ENCODE data around the gene GPRIN3.
"Not testable (repeated sequence)": the region's sequence is repeated elsewhere in the genome, so short reads cannot be mapped to it uniquely, and the experiment has no call there.

Gene GPRIN3

DNA sequence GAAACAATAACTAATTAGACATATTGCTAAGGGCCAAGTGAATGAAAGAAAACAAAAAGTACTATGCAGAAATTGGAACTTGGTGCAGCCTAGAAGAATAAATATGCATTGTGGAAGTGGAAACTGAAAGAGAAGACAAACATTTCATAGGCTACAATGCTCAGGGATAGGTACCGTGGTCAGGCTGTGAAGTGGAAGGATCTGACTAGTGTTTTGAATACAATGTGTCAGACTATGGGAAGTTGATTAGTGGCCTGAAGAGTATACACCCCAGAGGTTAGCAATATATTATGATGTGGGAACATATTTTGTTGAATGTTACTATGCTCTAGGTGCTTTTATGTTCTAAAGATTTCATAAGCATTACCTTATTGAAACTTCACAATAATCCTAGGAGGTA is 36.8 kb downstream of the GPRIN3 start:
- no peaks in the 10 kb centered on the region for H3K9me3 Mint-ChIP-seq
- DNase-seq (ENCODE audit: low spot score in 2 of 2), result no peak
- ATAC-seq (ENCODE audit: low read depth), result peak; percentile 38
- H3K4me1 Mint-ChIP-seq, result peaks cover 6% of the 10 kb centered on the region
- H3K27me3 Mint-ChIP-seq, result no peaks in the 10 kb centered on the region
- no peak overlapping the region for H3K4me3 Mint-ChIP-seq
- no peak overlapping the region for H3K27ac Mint-ChIP-seq
- H3K36me3 Mint-ChIP-seq, result no peaks in the 10 kb centered on the region

DNA sequence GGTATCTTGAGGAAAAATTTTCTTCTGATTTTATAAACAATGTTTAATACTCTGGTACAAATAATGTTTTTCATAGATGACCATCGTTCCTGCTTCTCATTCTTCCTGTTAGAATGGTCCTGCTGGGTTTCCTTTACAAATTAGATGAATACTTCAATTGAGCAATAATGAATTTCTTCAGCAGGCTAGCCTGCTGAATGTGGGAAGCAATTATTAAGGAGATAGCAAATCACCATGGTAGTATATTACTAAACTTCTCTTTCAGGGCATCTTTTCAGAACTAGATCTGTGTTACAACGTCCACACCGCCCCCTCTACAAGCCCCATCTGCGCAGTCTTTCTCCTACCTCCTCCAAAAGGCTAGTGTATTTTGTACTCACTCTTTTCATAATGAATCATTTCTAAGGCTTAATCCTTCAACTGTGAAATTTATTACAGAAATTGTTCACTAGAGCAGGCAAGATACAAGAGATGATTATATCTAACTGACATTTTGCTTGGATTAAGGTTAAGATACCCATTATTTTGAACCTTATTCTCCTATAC is 38.4 kb downstream of the GPRIN3 start:
- no peak for DNase-seq (ENCODE audit: low spot score in 2 of 2)
- Mint-ChIP-seq H3K36me3 (no peaks in the 10 kb centered on the region), H3K4me3 (no peak overlapping the region), H3K27ac (no peak overlapping the region), H3K27me3 (no peaks in the 10 kb centered on the region), H3K4me1 (peaks cover 6% of the 10 kb centered on the region), H3K9me3 (no peaks in the 10 kb centered on the region)
- ATAC-seq (ENCODE audit: low read depth), result no peak

DNA sequence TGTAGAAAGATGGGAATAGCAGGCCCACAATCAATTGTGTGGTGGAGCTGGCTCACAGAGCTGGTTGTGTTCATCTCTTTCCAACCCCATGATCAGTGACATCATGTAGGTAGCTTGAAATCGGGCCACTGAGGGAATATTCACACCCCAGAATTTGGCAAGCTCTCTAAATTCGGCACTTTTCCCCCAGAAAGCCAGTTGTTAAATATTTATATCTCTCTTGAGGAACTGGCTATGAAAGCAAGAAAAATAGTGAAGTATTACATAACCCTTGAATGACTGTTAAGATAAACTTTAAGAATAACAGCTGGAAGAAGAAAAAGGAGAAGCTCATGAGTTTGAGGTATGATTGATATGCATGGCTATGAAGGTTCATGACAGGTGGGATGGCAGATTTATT is 38.9 kb downstream of the GPRIN3 start:
- Mint-ChIP-seq H3K27me3 (no peaks in the 10 kb centered on the region), H3K4me1 (peaks cover 6% of the 10 kb centered on the region), H3K9me3 (no peaks in the 10 kb centered on the region), H3K27ac (no peak overlapping the region), H3K4me3 (no peak overlapping the region), H3K36me3 (no peaks in the 10 kb centered on the region)
- no peak for DNase-seq (ENCODE audit: low spot score in 2 of 2)
- no peak for ATAC-seq (ENCODE audit: low read depth)

DNA sequence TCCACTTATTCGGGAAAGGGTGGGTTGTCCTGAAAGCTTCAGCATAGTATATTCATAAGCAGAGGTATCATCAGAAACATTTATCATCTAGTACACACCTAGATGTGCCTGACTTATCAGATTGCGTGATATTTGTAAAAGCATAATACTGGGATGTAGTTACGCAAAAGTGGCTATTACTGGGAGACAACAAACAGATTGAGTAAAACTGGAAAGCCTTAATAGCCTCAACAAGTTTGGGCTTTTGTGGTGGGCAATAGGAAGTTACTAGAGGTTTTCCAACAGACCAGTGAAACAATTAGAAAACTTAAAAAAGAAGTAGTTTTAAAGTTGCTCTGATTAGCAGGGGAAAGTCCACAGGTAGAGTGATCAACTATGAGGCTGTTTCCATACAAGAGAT is 39.8 kb downstream of the GPRIN3 start:
- Mint-ChIP-seq H3K36me3 (no peaks in the 10 kb centered on the region), H3K4me3 (no peak overlapping the region)

DNA sequence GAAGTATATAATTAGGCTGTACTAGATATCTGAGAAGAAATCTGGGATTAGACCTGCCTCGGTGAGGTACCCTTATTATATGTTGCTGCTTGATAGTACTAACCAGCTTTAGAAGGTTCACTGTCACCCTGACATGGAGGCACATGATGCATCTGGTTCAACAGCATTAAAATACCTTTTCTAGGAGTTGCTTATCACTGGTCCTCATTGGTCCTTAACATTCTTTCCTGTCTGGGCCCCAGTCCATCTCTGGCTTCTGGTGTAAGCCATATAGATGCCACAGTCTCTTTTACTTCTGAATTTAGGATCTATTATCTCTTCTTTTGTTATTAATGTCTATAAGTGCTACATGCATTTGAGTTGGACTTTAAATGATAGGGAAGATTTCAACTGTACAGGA is 40.2 kb downstream of the GPRIN3 start:
- no peaks in the 10 kb centered on the region for H3K36me3 Mint-ChIP-seq

More for the DNA sequence above, 39.8 kb downstream of the GPRIN3 start:
- DNase-seq (ENCODE audit: low spot score in 2 of 2) (no peak), ATAC-seq (ENCODE audit: low read depth) (no peak)
- H3K27ac Mint-ChIP-seq, result no peak overlapping the region
- no peaks in the 10 kb centered on the region for H3K27me3 Mint-ChIP-seq
- H3K4me1 Mint-ChIP-seq, result peaks cover 6% of the 10 kb centered on the region
- H3K9me3 Mint-ChIP-seq, result no peaks in the 10 kb centered on the region

GRCh38 chr4:89266128-89266527 is 41.5 kb downstream of the GPRIN3 start:
- peaks cover 4% of the 10 kb centered on the region for H3K4me1 Mint-ChIP-seq
- H3K27me3 Mint-ChIP-seq, result no peaks in the 10 kb centered on the region
- ATAC-seq (ENCODE audit: low read depth), result no peak
- no peaks in the 10 kb centered on the region for H3K36me3 Mint-ChIP-seq
- H3K4me3 Mint-ChIP-seq, result no peak overlapping the region
- H3K9me3 Mint-ChIP-seq, result no peaks in the 10 kb centered on the region
- no peak for DNase-seq (ENCODE audit: low spot score in 2 of 2)
- H3K27ac Mint-ChIP-seq, result no peak overlapping the region

More for the DNA sequence above, 40.2 kb downstream of the GPRIN3 start:
- Mint-ChIP-seq H3K9me3 (no peaks in the 10 kb centered on the region), H3K27ac (no peak overlapping the region), H3K4me3 (no peak overlapping the region), H3K4me1 (peaks cover 6% of the 10 kb centered on the region), H3K27me3 (no peaks in the 10 kb centered on the region)
- ATAC-seq (ENCODE audit: low read depth) (no peak), DNase-seq (ENCODE audit: low spot score in 2 of 2) (no peak)

DNA sequence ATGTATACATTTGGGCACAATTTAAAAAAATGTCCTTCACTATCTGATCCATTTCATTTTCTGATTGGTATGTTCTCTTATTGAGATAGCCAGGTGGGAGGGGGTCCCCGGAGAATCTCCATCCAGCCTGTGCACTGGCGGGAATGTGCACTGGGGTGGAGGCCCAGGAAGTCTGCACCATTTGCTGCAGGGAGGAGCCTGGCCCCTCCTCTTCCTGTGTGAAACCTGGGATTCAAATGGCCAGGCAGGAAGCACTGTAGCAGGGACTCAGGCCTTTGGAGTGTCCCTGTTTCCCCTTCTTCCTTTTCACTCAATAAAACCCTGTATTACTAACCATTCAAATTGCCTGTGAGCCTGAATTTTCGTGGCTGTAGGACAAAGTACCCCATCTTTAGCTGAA is 44.3 kb downstream of the GPRIN3 start:
- H3K4me3 Mint-ChIP-seq, result no peak overlapping the region
- H3K27me3 Mint-ChIP-seq, result no peaks in the 10 kb centered on the region
- H3K27ac Mint-ChIP-seq, result no peak overlapping the region
- H3K36me3 Mint-ChIP-seq, result no peaks in the 10 kb centered on the region
- H3K9me3 Mint-ChIP-seq, result no peaks in the 10 kb centered on the region
- DNase-seq (ENCODE audit: low spot score in 2 of 2) (no peak), ATAC-seq (ENCODE audit: low read depth) (no peak)
- no peaks in the 10 kb centered on the region for H3K4me1 Mint-ChIP-seq

DNA sequence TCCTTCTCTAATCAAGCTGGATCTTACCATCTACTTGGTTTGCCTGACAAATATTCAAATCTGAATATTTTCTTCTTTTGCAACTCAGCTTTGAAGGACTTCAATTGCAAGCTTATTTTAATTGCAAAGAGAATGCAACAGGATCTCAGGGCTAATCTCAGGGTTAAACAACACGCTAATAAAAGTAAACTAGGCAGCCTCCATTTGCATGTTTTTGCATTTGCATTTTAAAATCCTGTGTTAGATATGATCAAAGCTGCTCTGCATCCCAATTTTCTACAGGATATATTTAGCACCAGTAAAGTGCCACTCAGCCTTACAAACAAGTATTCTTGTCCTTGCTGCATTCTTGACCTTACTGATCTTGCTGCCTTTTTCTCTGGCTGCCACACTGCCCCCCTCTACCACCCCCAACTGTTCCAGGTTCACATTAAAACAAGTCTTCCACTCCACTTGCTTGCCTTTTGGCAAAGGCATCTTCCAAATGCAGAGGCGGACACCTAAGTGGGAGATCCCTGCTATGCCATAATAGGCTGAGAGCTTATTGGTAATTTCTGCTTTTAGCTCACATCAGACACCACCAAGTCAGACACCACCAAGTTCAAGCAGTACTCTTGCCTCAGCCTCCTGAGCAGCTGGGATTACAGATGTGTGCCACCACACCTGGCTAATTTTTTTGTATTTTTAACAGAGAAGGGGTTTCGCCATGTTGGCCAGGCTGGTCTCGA is 48.1 kb downstream of the GPRIN3 start:
- DNase-seq (ENCODE audit: low spot score in 2 of 2) (no peak), ATAC-seq (ENCODE audit: low read depth) (no peak)
- no peaks in the 10 kb centered on the region for H3K9me3 Mint-ChIP-seq
- no peak overlapping the region for H3K4me3 Mint-ChIP-seq
- H3K4me1 Mint-ChIP-seq, result no peaks in the 10 kb centered on the region
- H3K27ac Mint-ChIP-seq, result no peak overlapping the region
- H3K27me3 Mint-ChIP-seq, result no peaks in the 10 kb centered on the region
- H3K36me3 Mint-ChIP-seq, result no peaks in the 10 kb centered on the region

- no peaks in the 10 kb centered on the region for H3K36me3 Mint-ChIP-seq
- no peaks in the 10 kb centered on the region for H3K4me1 Mint-ChIP-seq
- H3K9me3 Mint-ChIP-seq, result no peaks in the 10 kb centered on the region
- ATAC-seq (ENCODE audit: low read depth), result no peak
- H3K4me3 Mint-ChIP-seq, result no peak overlapping the region
- DNase-seq (ENCODE audit: low spot score in 2 of 2), result no peak
- H3K27ac Mint-ChIP-seq, result no peak overlapping the region
- H3K27me3 Mint-ChIP-seq, result no peaks in the 10 kb centered on the region
These were observed 49.1 kb downstream of the GPRIN3 start for GRCh38 chr4:89258506-89258905.

DNA sequence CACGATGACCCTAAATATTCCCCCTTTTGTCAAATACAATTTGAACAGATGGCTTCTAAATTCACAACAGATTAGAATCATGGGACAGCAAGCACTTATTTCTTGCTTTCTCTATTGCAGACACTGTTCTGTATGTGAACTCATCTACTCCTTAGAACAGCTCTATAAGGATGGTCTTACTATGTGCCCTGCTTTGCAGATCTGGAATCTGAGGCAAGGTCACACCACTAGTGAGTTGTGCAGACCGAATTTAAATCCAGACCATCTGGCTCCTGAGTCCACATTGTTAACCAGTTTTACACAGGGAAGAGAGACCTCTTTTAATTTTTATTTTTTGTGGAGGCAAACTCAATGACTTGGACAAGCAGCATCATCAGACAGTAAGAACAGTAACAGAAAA is 50.2 kb downstream of the GPRIN3 start:
- H3K4me1 Mint-ChIP-seq, result no peaks in the 10 kb centered on the region
- no peaks in the 10 kb centered on the region for H3K9me3 Mint-ChIP-seq
- no peak for DNase-seq (ENCODE audit: low spot score in 2 of 2)
- no peak overlapping the region for H3K27ac Mint-ChIP-seq
- H3K36me3 Mint-ChIP-seq, result no peaks in the 10 kb centered on the region
- no peak for ATAC-seq (ENCODE audit: low read depth)
- H3K27me3 Mint-ChIP-seq, result no peaks in the 10 kb centered on the region
- H3K4me3 Mint-ChIP-seq, result no peak overlapping the region

DNA sequence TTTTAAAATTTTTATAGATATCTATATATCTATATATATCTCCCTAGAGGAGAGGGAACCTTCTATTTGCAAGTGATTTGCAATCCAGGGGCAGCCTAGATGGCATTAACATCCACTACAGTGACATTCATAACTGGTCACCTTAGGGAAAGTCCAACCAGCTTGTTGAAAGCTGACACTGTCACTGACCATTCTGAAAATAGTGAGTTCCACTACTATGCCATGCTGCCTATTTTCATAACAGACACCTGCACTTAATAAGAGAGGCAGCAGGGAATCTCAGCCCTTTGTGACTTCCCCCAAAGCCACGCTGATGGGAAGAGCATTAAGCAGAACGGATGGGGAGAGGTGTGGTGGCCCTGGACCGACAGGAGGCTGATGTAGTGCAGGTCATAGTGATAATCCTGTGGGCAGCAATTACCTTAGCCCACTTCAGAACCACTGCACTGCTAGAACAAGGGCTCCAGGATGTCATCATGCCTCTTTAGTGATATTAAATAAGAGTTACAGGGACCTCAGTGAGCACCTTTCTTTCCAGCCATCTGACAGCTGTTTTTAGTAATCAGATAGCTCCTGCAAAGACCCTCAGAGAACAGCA is 51.3 kb downstream of the GPRIN3 start:
- ATAC-seq (ENCODE audit: low read depth) (no peak), DNase-seq (ENCODE audit: low spot score in 2 of 2) (no peak)
- Mint-ChIP-seq H3K27me3 (no peaks in the 10 kb centered on the region), H3K36me3 (no peaks in the 10 kb centered on the region), H3K4me3 (no peak overlapping the region), H3K4me1 (no peaks in the 10 kb centered on the region), H3K27ac (no peak overlapping the region), H3K9me3 (no peaks in the 10 kb centered on the region)

DNA sequence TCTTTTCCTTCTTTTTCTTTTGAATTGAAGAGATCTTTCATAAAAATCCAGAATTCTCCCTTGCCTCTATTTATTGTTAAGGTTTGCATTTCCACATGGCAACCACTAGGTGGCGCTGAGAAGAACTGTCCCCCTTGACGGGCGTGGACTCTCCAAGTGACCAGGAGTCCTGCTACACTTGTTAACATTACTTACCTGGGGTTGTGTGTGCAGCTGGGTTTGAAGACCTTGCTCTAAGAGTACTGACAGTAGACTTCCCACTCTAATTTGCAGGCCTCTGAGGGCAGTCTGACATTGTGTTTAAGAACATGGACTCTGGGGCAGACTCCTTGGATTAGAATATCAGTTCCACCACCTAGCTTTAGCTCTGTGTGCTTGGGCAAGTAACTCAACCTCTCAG is 52.8 kb downstream of the GPRIN3 start:
- Mint-ChIP-seq H3K4me1 (no peaks in the 10 kb centered on the region), H3K9me3 (no peaks in the 10 kb centered on the region), H3K4me3 (no peak overlapping the region), H3K27me3 (no peaks in the 10 kb centered on the region), H3K36me3 (no peaks in the 10 kb centered on the region), H3K27ac (no peak overlapping the region)
- peak; percentile 26 for ATAC-seq (ENCODE audit: low read depth)
- peak; percentile 33 to 34 for DNase-seq (ENCODE audit: low spot score in 2 of 2)

- H3K36me3 Mint-ChIP-seq; H3K9me3 Mint-ChIP-seq; DNase-seq (ENCODE audit: low spot score in 2 of 2); H3K4me1 Mint-ChIP-seq; ATAC-seq (ENCODE audit: low read depth); H3K27ac Mint-ChIP-seq; H3K4me3 Mint-ChIP-seq; H3K27me3 Mint-ChIP-seq: not testable (repeated sequence)
These were observed 53.3 kb downstream of the GPRIN3 start for GRCh38 chr4:89254347-89254746.

DNA sequence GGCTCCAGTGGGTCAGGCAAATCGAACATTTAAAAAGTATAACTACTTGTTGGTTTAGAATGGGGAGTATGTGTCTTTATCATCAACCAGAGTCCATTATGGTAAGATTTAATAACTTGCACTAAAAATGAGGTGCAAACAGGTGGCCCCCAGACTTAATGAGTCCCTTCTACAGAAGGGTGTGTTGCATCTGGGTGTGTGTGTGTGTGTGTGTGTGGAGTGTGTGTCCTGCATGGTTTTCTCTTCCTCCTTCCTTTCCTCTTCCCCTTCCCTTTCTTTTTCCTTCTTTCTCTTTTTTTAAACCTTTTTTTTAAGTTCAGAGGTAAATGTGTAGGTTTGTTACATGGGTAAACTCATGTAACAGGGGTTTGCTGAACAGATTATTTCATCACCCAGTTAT is 53.7 kb downstream of the GPRIN3 start:
- no peaks in the 10 kb centered on the region for H3K27me3 Mint-ChIP-seq
- H3K4me3 Mint-ChIP-seq, result no peak overlapping the region
- H3K27ac Mint-ChIP-seq, result no peak overlapping the region
- no peaks in the 10 kb centered on the region for H3K9me3 Mint-ChIP-seq
- H3K4me1 Mint-ChIP-seq, result no peaks in the 10 kb centered on the region
- DNase-seq (ENCODE audit: low spot score in 2 of 2), result no peak
- ATAC-seq (ENCODE audit: low read depth), result no peak
- peaks cover 2% of the 10 kb centered on the region for H3K36me3 Mint-ChIP-seq

GRCh38 chr4:89253311-89253710 is 54.3 kb downstream of the GPRIN3 start:
- H3K27ac Mint-ChIP-seq, result no peak overlapping the region
- no peak for DNase-seq (ENCODE audit: low spot score in 2 of 2)
- H3K36me3 Mint-ChIP-seq, result peaks cover 2% of the 10 kb centered on the region
- H3K4me3 Mint-ChIP-seq, result no peak overlapping the region
- no peaks in the 10 kb centered on the region for H3K4me1 Mint-ChIP-seq
- ATAC-seq (ENCODE audit: low read depth), result no peak
- no peaks in the 10 kb centered on the region for H3K9me3 Mint-ChIP-seq
- no peaks in the 10 kb centered on the region for H3K27me3 Mint-ChIP-seq
